DND-41 (cell line): ENCODE measurements around the gene LGALS8.

Experiments
- CTCF ChIP-seq: IDR thresholded peaks from 2 replicates; pipeline ENCODE4 v1.5.1; 2012; ENCODE audit warnings: borderline replicate concordance, low read length, moderate library complexity, mild to moderate bottlenecking; ENCODE audit not compliant: poor library complexity, severe bottlenecking; ENCODE audit errors: extremely low read depth
- EZH2 ChIP-seq: IDR thresholded peaks from 3 replicates; pipeline ENCODE4 v1.6.1; 2012; ENCODE audit warnings: borderline replicate concordance, low read depth, mild to moderate bottlenecking, moderate library complexity, low read length, inconsistent platforms; ENCODE audit not compliant: severe bottlenecking

DNA sequence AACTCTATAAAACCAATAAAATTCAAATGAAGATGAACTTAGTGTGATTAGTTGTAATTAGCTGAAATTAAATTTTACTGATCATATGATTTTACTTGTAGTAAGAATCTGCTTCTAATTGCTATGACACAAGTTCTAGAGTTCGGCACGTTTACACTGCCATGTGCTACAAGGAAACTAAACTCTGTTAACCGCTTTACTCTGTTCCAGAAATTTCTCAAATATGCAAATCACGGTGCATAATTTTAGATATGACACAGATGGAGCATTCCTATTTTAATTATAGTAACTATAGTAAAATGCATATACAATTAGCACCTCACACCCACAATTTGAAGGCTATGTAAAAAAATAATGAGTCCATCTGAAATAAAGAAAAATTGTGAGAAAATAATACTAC is 65.7 kb downstream of the LGALS8 start:
- no peak for TF ChIP-seq CTCF
- no peak for TF ChIP-seq EZH2
